Lung (tissue), 12 donors: ENCODE results near the gene PRSS23. TPM values are rescaled to one million over a fixed set of nuclear protein-coding genes. Genes with fewer than 3 reads are reported as not detected.
A peak's percentile ranks its signal among the peaks of the same experiment; 100 is the strongest.

Experiments used
- ATAC-seq: fragments of 200-7000 bp; cut with Tn5 transposase; one replicate; pipeline ENCODE4 v1.9.1; 2020; ENCODE audit warnings: moderate number of reproducible peaks; ENCODE audit not compliant: insufficient read depth, low FRiP score
- DNase-seq, 3 donors: peaks; one replicate each; pipeline ENCODE4 v3.0.0-alpha.2; 2013 to 2017
- H3K27ac ChIP-seq, 2 donors: one replicate each; pipeline ENCODE4 v1.5.1; 2013; ENCODE audit warnings: mild to moderate bottlenecking in 2 of 2, moderate library complexity in 2 of 2, control low read depth in 1 of 2, inconsistent platforms in 1 of 2, low read depth in 1 of 2, low read length in 1 of 2
- H3K27me3 ChIP-seq, 3 donors: one replicate each; pipeline ENCODE4 v1.5.1; 2013; ENCODE audit warnings: low read length in 2 of 3; ENCODE audit not compliant: control insufficient read depth in 3 of 3, insufficient read depth in 3 of 3
- H3K36me3 ChIP-seq, 4 donors: one replicate each; pipeline ENCODE4 v1.5.1; 2013; ENCODE audit warnings: low read length in 4 of 4, mild to moderate bottlenecking in 1 of 4, moderate library complexity in 1 of 4; ENCODE audit not compliant: control insufficient read depth in 4 of 4, insufficient read depth in 4 of 4
- H3K4me1 ChIP-seq, 5 donors: one replicate each; pipeline ENCODE4 v1.5.1; 2013; ENCODE audit warnings: low read length in 5 of 5, mild to moderate bottlenecking in 2 of 5, moderate library complexity in 1 of 5; ENCODE audit not compliant: control insufficient read depth in 5 of 5, insufficient read depth in 5 of 5
- H3K4me3 ChIP-seq: one replicate; pipeline ENCODE4 v1.5.1; 2013; ENCODE audit warnings: mild to moderate bottlenecking, control low read depth, moderate library complexity
- H3K9ac ChIP-seq, 2 donors: one replicate each; pipeline ENCODE4 v1.5.1; 2013; ENCODE audit warnings: low read length in 2 of 2, control low read depth in 1 of 2; ENCODE audit not compliant: insufficient read depth in 1 of 2
- H3K9me3 ChIP-seq, 4 donors: one replicate each; pipeline ENCODE4 v1.5.1; 2013; ENCODE audit warnings: low read length in 3 of 4, mild to moderate bottlenecking in 1 of 4, moderate library complexity in 1 of 4; ENCODE audit not compliant: control insufficient read depth in 4 of 4, insufficient read depth in 3 of 4
- CTCF ChIP-seq: IDR thresholded peaks from 2 replicates; pipeline ENCODE4 v1.5.1; 2012; ENCODE audit warnings: mild to moderate bottlenecking; ENCODE audit errors: control extremely low read depth, extremely low read depth
- WGBS, 2 donors: extraction: QIAGEN DNeasy Blood & Tissue Kit; methylation state at CpG; one replicate each; pipeline ENCODE4 v1.1.7; 2013; 5-methylcytosine and 5-hydroxymethylcytosine counted together
- polyA plus RNA-seq, 2 donors: library from polyadenylated mRNA; stranded (reverse); fragments of 200-250 nt; gene quantifications; one replicate each; pipeline ENCODE4 v1.2.1, GENCODE V29; 2013
- total RNA-seq, 2 donors: library from RNA; depleted of rRNA in 1 of 2; stranded (reverse); fragments of >200 nt in 1 of 2; gene quantifications; one replicate each; pipeline ENCODE4 v1.2.1, GENCODE V29; 2014 to 2021
- donor health status: control.
- donor health status: control.
- donor health status: Bipolar disorder and iron deficiency.
- donor health status: healthy.
- donor health status: DM: yes; HTN: yes; CAD: no.

PRSS23 gene
- total and polyA plus RNA-seq, 4 donors, result 9.9 to 86.7 (median 35.0) TPM

- DNase-seq, result no peak
- Histone ChIP-seq H3K36me3 (no peaks in the 10 kb centered on the region), H3K9me3 (no peaks in the 10 kb centered on the region), H3K27me3 (no peaks in the 10 kb centered on the region), H3K9ac (no peak overlapping the region), H3K4me1 (peaks cover 0 to 5% (median 0%) of the 10 kb centered on the region in 5 donors), H3K27ac (no peak overlapping the region), H3K4me3 (no peak overlapping the region)
- ATAC-seq, result no peak
- no peak for TF ChIP-seq CTCF
These were observed 9.2 kb downstream of the PRSS23 start for GRCh38 chr11:86809561-86809960.

GRCh38 chr11:86810288-86810687, 9.9 kb downstream of the PRSS23 start:
- Histone ChIP-seq H3K36me3 (no peaks in the 10 kb centered on the region), H3K27me3 (no peaks in the 10 kb centered on the region), H3K27ac (no peak overlapping the region), H3K9me3 (no peaks in the 10 kb centered on the region), H3K9ac (no peak overlapping the region), H3K4me1 (peaks cover 0 to 8% (median 0%) of the 10 kb centered on the region in 5 donors), H3K4me3 (no peak overlapping the region)
- no peak for DNase-seq
- 88 to 90% methylated on average over 2 of the region's 2 CpGs for WGBS, 2 donors
- no peak for ATAC-seq
- TF ChIP-seq CTCF, result no peak

- no peaks in the 10 kb centered on the region for H3K9me3 ChIP-seq
- DNase-seq, result no peak
These were observed 11.4 kb downstream of the PRSS23 start for GRCh38 chr11:86811637-86812321.

More at GRCh38 chr11:86811637-86812321, 11.4 kb downstream of the PRSS23 start:
- Histone ChIP-seq H3K4me1 (peaks cover 0 to 8% (median 0%) of the 10 kb centered on the region in 5 donors), H3K27me3 (no peaks in the 10 kb centered on the region), H3K9ac (no peak overlapping the region), H3K27ac (no peak overlapping the region), H3K36me3 (no peaks in the 10 kb centered on the region), H3K4me3 (no peak overlapping the region)
- peak; percentile 22 for ATAC-seq
- WGBS, 2 donors, result 78 to 94% methylated on average over 2 of the region's 2 CpGs
- no peak for TF ChIP-seq CTCF
